HFFc6 (cell line): ENCODE results near the gene UBA52. TPM values are rescaled to one million over a fixed set of nuclear protein-coding genes. Genes with fewer than 3 reads are reported as not detected.
"Not testable (repeated sequence)": the region's sequence is repeated elsewhere in the genome, so short reads cannot be mapped to it uniquely, and the experiment has no call there.

Experiments used
- DNase-seq: peaks from one replicate; pipeline ENCODE4 v3.0.0-alpha.2; 2018
- H3K27ac Mint-ChIP-seq: 2 replicates; pipeline ENCODE4 v1.8.0; 2020; ENCODE audit warnings: mild to moderate bottlenecking, mixed read lengths
- H3K27me3 Mint-ChIP-seq: 2 replicates; pipeline ENCODE4 v1.8.0; 2021; ENCODE audit warnings: mild to moderate bottlenecking, moderate library complexity, mixed read lengths; ENCODE audit not compliant: insufficient read depth
- H3K36me3 Mint-ChIP-seq: 2 replicates; pipeline ENCODE4 v1.8.0; 2021; ENCODE audit warnings: low read depth, mixed read lengths
- H3K4me1 Mint-ChIP-seq: 2 replicates; pipeline ENCODE4 v1.8.0; 2020; ENCODE audit warnings: low read depth, mixed read lengths
- H3K4me3 Mint-ChIP-seq: 2 replicates; pipeline ENCODE4 v1.8.0; 2020; ENCODE audit warnings: mild to moderate bottlenecking, moderate library complexity, mixed read lengths
- H3K9me3 Mint-ChIP-seq: 2 replicates; pipeline ENCODE4 v1.8.0; 2020; ENCODE audit warnings: mild to moderate bottlenecking, mixed read lengths
- CTCF ChIP-seq: fragments of 200-600 bp; sonication (generic); IDR thresholded peaks from 2 replicates; pipeline ENCODE4 v1.5.0; 2021; ENCODE audit warnings: antibody characterized with exemption, mild to moderate bottlenecking
- total RNA-seq, 6 experiments: library from RNA; stranded (reverse); fragmentation: NEBNext Ultra II Directional; extraction: Animal tissue kit (Norgen Biotek cat#: 25700); gene quantifications; 2 replicates in 1 of 6; 3 replicates in 5 of 6; pipeline ENCODE4 v1.2.3, GENCODE V29; 2021

The UBA52 gene
- total RNA-seq, 6 experiments from 2014 or later: 1,140 to 1,305 (median 1,270) TPM

- TF ChIP-seq CTCF: no peak
- H3K9me3 Mint-ChIP-seq: no peaks in the 10 kb centered on the region
- no peak overlapping the region for H3K27ac Mint-ChIP-seq
- H3K4me3 Mint-ChIP-seq: no peak overlapping the region
- peaks cover 20% of the 10 kb centered on the region for H3K36me3 Mint-ChIP-seq
- peaks cover 16% of the 10 kb centered on the region for H3K4me1 Mint-ChIP-seq
- H3K27me3 Mint-ChIP-seq: peaks cover 2% of the 10 kb centered on the region
- no peak for DNase-seq
These were observed 34.2 kb upstream of the UBA52 start for GRCh38 chr19:18537431-18537830.

GRCh38 chr19:18538115-18538514, 33.5 kb upstream of the UBA52 start:
- Mint-ChIP-seq H3K36me3 (peaks cover 17% of the 10 kb centered on the region), H3K9me3 (no peaks in the 10 kb centered on the region), H3K27ac (no peak overlapping the region), H3K4me1 (peaks cover 16% of the 10 kb centered on the region), H3K4me3 (no peak overlapping the region), H3K27me3 (peaks cover 2% of the 10 kb centered on the region; the same call in 1 of the 2 replicates)
- no peak for DNase-seq
- no peak for TF ChIP-seq CTCF

- peaks cover 23% of the 10 kb centered on the region for H3K4me1 Mint-ChIP-seq
- peaks cover 17% of the 10 kb centered on the region for H3K36me3 Mint-ChIP-seq
- no peaks in the 10 kb centered on the region for H3K9me3 Mint-ChIP-seq
- no peak overlapping the region for H3K27ac Mint-ChIP-seq
- H3K27me3 Mint-ChIP-seq: peaks cover 3% of the 10 kb centered on the region
- no peak for TF ChIP-seq CTCF
- DNase-seq: no peak
- H3K4me3 Mint-ChIP-seq: no peak overlapping the region
These were observed 32.3 kb upstream of the UBA52 start for GRCh38 chr19:18539372-18539771.

GRCh38 chr19:18540200-18540599, 31.5 kb upstream of the UBA52 start:
- not testable (repeated sequence) for DNase-seq, H3K4me3 Mint-ChIP-seq, H3K9me3 Mint-ChIP-seq, H3K27ac Mint-ChIP-seq, H3K27me3 Mint-ChIP-seq
- Mint-ChIP-seq H3K4me1 (peaks cover 25% of the 10 kb centered on the region), H3K36me3 (peaks cover 17% of the 10 kb centered on the region)

- Mint-ChIP-seq H3K9me3 (no peaks in the 10 kb centered on the region), H3K4me1 (peaks cover 25% of the 10 kb centered on the region), H3K27me3 (peaks cover 3% of the 10 kb centered on the region), H3K36me3 (peaks cover 12% of the 10 kb centered on the region), H3K4me3 (peak overlapping the region; percentile 88; the same call in 1 of the 2 replicates), H3K27ac (peak overlapping the region; percentile 86)
- no peak for TF ChIP-seq CTCF
- DNase-seq: peak; percentile 75
These were observed 30.2 kb upstream of the UBA52 start for GRCh38 chr19:18541258-18541991.
